ENCODE measurements around the gene SUGCT. TPM values are rescaled to one million over a fixed set of nuclear protein-coding genes. Genes with fewer than 3 reads are reported as not detected.

The SUGCT gene
- total RNA-seq, 1 donor = 0.81 TPM

DNA sequence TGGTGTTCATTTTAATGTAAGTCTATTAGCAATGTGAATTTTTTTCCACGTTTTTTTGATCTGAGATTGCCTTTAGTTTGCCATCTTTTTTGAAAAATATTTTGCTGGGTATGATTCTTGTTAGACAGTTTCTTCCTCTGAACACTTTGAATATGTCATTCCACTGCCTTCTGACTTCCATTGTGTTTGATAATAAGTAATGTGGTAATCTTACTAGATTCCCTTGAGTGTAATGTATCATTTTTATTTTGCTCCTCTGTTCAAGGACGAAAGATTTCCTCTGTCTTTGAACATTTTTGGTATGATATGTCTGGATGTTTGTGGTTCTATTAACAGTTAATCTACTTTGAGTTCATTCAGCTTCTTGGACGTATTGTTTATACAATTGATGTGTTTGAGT is 371.4 kb downstream of the SUGCT start:
- DNase-seq (ENCODE audit: low read depth in 2 of 3, low spot score in 2 of 3) = peak in 1 of 3 donors; percentile 32

DNA sequence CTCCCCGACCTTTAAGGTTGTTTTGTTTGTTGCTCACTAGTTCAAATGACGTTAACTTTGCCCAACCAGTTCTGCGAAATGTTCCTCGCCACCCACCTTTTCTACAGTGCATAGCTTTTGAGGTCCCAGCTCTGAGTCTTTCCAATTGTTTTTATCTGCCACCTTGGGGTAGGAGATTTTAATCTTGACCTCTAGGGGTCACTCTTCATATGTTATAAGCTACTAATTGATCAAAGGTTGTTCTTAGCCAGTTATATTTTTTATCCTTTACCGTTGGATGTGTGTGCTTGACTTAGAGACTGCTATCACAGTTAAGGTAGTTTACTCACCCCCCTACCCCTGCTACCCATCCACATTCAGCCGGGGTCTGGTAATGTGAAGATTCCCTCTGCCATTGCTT is 372.4 kb downstream of the SUGCT start:
- no peak for DNase-seq (ENCODE audit: low read depth in 2 of 3, low spot score in 2 of 3)

DNA sequence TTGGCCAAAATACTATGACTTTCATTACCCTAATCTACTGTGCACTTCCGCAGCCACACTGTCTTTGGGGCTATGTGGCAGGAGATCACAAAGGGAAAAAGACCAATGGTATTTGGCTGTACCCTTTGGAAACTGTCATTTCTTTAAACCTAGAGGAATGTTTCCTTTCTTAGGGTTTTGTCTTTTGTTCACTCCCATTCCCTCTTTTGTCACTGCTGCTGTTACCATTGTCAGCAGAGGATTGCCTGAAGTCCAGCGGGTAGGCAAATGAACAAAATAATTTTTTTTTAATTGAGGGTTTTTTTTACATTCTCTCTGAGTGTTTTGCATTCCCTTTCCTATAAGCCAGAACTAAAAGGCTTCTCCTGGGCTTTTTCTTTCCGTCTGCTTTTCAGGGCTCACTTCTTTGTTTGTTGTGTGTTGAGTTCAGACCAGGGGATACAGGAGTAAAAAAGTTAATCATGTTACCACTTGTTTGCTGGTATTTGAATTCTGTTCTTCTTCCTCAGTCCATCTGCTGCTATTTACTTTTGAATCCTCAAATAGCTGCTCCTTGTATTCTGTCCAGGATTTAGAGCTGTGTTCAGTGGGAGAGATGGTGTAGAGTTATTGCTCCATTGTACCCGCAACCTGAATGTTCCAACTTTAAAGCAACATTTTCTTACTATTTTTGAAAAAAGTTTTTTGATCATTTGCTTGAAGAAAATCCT is 374.6 kb downstream of the SUGCT start:
- DNase-seq (ENCODE audit: low read depth in 2 of 3, low spot score in 2 of 3) = no peak

DNA sequence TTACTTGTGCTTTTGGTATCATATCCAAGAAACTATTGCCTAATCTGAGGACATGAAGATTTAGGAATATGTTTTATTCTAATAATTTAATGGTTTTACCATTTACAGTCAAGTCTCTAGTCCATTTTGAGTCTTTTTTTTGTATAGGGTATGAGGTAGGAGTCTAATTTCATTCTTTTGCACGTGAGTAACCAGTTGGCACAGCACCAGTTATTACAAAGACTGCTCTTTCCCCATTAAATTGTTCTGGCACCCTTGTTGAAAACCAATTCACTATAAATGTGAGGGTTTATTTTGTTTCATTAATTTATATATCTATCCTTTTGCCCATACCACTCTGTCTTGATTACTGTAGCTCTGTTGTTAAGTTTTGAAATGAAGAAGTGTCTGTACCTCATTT is 381.6 kb downstream of the SUGCT start:
- no peak for DNase-seq (ENCODE audit: low read depth in 2 of 3, low spot score in 2 of 3)

DNA sequence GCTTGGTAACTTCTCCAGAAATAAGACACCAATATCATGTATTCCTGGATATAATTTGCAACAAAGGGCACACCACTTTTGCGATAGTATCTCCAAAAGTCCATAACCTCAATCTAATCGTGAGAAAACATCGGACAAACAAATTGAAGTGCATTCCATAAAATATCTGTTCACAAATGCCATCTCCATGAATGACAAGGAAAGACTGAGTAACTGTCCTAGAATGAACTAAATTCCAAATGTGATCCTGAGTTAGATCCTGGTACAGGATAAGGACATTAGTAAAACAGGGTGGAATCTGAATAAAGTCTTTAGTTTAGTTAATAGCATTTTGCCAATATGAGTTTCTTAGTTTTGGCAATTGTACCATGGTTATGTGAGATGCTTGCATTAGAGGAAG is 384.2 kb downstream of the SUGCT start:
- DNase-seq (ENCODE audit: low read depth in 2 of 3, low spot score in 2 of 3) = no peak

DNA sequence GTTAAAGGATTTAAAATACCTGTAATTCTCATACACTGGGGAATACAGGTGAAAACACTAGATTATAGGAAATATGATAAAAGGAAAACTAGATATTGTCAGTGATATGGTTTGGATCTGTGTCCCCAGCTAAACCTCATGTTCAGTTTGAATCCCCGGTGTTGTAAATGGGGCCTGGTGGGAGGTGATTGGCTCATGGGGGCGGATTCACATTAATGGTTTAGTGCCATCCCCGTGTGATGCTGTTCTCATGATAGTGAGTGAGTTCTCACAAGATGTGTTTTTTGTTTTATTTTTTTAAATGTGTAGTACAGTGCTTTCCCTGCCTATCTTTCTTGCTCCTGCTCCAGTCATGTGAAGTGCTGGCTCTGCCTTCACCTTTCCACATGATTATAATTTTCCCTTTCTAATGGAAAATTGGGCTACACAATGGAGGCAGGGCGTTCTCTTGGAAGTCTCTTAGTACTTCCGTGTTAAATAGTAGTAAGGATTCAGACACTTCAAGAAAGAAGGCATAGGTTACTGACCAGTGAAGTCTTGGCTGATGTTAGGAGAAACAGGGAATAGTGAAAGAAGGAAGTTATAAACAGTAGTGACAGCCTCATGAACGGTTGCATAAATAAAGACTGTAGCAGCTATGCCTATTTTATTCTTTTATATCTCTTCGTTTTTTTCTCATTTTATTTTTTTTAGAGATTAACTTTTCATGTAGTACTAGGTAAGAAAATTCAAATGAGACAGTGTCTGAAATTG is 386.4 kb downstream of the SUGCT start:
- no peak for DNase-seq (ENCODE audit: low read depth in 2 of 3, low spot score in 2 of 3)

DNA sequence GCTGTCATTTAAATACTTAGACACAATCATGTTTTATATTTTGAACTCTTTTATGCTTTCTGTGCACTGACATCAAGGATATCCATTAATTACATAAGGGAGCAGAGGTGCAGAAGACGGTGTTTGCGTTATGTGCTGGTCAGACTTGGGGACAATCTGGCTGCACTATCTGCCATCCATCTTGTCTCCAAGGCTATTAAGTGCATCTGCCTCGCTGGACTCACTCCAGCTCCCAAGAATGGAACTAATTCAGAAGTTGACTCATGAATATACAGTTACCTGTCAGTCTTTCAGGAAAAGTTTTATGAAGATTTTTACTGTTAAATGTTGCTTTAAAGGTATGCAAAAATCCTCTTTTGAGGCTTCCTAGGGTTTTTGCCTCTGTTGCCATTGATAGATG is 391.0 kb downstream of the SUGCT start:
- no peak for DNase-seq (ENCODE audit: low read depth in 2 of 3, low spot score in 2 of 3)

DNA sequence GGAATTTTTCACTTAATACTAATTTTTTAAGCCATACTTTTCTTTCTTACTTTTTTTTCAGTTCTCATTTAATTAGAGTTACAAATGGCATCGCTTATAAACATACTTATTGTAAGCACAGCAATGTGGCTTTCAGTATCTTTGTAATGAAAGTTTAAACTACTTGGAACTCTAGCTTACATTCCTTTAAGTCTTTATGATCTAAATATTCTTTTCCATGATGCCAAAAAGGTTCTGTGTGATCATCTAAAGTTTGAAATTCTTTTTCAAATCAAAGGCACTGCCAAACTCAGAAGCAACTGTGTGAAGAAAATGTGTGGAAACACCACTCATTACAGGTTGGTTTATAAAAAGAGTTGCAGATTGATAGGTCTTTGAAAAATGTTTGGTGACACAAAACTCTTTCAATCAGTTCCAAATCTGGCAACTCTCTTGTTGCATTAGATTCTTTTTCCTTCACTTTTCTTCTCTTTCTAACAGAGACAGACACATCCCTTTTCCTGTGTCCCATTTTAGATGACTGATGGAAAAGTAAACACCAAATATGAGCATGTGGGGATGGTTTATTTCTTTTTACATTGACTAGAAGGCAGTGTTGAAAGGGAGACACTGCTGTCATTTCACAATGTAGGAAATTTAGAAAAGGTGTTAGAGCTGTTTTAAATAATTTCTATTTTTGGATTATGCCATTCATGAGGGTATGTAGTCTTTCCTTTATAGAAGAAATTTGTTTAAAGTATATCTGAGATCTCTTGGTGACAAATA is 392.3 kb downstream of the SUGCT start:
- DNase-seq (ENCODE audit: low read depth in 2 of 3, low spot score in 2 of 3) = no peak

DNA sequence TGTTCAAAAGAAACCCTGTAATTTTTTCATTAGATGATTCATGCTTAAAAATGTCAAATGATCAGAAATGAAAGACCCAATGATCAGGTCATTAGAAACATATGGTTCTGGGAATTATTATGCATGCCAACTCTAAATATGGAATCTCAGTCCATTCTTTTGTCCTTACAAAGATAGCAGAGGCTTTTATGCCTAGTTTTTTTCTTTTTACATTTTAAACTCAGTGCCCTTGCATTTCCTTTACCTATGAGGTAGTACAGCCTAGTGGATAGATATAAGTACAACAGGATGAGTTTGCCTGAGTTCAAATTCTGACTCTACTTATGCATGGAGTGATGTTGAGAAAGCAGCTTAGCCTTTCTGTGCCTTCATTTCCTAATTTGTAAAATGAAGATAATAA is 392.9 kb downstream of the SUGCT start:
- DNase-seq (ENCODE audit: low read depth in 2 of 3, low spot score in 2 of 3) = no peak

DNA sequence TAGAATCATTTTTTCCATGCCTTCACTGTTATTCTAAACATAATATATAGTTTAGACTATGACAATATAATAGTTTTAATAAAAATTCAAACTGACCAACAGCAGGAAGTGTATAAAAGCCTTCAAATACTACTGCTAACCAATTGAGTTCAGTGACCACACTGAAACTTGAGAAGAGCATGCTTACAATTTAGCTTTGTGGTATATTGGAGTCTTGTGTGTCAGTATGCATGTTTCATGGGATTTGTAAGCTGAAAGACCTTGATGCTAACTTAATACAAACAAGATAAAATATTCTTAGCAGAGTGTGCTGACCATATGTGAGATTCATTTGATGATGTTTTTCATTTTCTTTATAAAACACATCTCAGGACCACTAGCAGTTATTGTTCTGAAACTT is 395.5 kb downstream of the SUGCT start:
- no peak for DNase-seq (ENCODE audit: low read depth in 2 of 3, low spot score in 2 of 3)

DNA sequence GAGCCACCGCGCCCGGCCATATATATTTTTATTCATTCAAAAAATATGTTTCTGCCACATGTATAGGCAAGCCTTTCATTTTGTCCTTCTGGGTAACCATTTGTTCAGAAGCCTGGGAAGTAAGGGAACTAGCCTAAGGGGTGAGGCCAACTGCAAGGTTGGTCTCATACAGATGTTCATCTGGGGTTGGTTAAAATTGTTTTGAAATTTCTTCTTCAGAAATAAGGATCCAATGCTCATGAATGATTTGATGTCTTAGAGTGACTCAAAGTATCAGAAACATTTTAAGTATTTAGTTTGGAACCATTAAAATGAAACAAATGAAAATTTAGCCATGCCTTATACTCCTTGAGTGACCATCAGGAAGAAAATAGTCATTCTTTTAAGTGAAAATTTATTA is 397.2 kb downstream of the SUGCT start:
- DNase-seq (ENCODE audit: low read depth in 2 of 3, low spot score in 2 of 3) = no peak

DNA sequence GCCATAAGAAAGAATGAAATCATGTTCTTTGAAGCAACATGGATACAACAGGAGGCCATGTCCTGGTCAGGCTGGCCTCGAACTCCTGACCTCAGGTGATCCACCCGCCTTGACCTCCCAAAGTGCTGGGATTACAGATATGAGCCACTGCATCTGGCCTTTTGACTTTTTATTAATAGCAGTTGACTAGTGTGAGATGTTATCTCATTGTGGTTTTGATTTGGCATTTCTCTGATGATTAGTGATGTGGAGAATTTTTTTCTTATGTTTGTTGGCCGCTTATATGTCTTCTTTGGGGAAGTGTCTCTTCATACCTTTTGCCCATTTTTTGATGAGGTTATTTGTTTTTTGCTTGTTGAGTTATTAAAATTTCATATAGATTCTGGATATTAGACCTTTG is 400.9 kb downstream of the SUGCT start:
- no peak for DNase-seq (ENCODE audit: low read depth in 2 of 3, low spot score in 2 of 3)

DNA sequence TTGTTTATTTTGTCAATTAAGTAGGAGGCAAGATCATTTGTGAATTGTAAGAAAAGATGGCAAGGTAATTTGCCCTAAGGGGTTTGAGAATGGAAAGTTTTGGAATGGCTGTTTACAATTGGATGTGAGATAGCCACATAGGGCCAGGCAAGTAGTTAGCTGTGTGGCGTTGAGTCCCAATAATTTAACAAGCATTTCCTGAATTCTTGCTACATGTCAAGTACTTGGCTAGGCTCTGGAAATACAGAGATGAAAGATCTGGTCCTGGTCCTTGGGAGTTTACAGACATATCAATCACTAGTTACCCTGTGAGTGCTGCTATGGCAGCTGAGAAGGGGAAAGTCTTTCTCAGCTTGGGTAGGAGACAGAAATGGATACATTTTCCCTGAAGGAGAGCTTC is 401.6 kb downstream of the SUGCT start:
- no peak for DNase-seq (ENCODE audit: low read depth in 2 of 3, low spot score in 2 of 3)

DNA sequence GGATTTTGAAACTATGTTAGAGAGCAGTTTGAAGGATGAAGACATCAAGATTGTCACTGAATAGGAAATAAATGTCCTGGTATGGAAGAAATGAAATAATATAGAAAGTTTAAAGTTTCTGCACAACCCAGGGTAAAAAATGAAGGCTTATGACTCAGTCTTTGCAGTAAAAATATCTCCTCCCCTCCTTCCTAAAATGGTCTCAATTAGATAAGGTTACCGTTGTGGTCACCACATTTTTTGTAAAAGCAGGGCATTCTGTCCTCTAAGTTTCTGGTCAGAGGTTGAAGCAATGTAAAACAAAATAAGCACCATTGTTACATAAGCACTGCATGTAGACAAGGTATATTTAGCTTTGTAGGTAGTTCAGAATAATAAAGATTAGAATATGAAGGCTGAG is 403.5 kb downstream of the SUGCT start:
- no peak for DNase-seq (ENCODE audit: low read depth in 2 of 3, low spot score in 2 of 3)

DNA sequence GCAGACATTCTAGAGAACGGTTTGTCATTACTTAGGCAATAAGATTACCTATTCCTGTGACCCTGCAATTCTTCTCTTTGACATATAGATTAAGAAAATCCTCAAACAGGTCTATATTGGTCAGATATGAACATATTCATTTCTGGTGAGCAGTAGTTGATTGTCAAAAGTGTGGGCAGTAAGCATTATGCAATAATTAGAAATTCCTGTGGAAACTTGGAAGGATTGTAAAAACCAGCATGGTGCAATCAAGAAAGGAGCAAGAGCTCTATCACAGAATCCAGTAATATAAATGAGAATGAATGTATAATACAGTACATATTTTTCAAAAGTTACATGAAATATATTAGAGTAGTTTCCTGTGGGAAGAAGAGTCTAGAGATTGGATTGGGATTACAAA is 406.5 kb downstream of the SUGCT start:
- no peak for DNase-seq (ENCODE audit: low read depth in 2 of 3, low spot score in 2 of 3)

DNA sequence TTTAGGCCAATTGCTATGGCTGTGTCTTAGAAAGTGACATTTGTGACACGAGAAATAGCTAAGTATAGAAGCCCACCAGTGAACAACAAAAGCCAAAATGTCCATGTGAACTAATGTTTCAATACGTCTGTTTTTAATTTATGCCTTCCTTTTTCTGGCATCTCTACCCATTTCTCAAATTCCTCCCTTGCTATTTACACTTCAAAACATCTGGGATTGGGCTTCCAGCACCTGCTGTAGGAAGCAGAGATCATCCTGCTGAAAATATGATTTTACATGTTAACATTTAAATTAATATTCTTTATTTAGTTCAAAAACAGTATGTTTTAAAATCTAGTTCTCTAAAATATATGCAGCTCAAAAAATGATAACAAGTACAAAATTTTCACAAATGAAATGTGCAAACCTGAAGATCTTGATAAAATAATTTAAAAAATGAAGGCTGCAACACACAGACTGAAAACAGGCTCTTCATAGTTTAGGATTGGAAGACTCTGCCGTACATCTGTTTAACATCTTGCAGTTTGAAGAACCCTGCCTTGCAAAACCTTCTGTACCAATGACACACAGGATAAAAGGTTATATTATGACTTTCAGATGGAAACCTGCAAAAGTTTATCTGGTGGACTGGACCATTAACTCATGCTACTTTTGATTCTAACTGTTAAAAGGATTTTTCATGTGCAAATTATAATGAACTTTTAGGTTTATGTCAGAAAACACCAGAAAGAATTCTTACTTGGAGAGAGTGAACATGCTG is 408.4 kb downstream of the SUGCT start:
- no peak for DNase-seq (ENCODE audit: low read depth in 2 of 3, low spot score in 2 of 3)

DNA sequence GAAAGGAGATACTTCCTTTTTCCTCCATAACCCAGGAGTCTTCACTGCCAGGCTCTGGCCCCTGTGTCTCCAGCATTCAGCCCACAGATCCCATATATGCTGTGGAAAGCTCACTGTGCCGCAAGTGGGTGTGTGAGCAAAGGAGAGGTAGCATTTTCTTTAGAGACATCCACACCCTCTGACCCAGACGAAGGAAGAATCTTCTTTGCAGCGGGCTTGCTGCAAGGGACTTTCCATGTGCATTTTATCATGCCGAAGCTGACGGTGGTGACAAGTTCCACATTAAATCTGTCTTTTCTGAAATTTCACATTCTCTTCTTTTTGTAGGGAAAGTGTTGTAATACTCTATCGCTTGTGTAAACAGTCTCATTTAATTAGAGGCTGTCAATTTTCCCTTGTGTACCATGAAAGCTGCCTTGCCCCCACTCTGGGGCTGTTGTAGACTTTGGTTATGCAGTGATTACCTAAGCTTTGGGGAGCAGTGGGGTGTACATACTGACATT is 409.5 kb downstream of the SUGCT start:
- no peak for DNase-seq (ENCODE audit: low read depth in 2 of 3, low spot score in 2 of 3)

DNA sequence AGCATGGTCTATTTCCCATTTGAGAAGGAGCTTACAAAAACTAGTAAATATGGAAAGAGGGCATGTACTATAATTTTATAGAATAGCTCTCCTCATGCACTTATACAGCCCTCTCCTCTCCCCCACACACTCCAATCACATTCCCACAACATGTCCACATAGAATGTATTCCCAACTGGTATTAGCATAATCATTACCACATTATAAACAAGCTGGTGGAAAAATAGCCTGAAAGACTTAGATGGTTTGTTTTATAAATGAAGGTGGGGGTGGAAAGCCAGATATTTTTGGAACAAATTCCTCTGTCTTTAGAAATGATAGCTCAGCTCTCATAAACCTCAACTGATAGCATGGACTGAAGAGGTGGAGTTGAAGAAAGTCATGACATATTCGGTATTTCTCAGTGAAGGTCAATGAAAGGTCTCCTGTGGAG is 410.1 kb downstream of the SUGCT start:
- DNase-seq (ENCODE audit: low read depth in 2 of 3, low spot score in 2 of 3) = no peak

DNA sequence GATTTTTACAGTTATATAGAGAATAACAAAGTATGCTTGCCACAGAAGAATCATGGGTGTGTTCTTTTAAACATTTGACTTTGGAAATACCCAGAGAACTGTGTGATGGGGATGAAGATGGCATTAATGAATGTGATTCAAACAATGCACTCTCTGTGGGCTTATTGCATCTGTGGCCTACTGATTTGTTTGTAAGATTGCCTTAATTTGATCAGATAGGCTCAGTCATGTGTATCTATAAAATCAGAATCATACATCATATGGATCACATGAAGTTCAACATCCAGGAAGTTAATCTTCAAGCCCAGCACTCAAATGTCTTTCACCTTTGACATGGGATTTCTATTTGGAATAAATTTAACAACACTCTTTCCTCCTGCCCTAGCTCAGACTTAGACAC is 410.9 kb downstream of the SUGCT start:
- DNase-seq (ENCODE audit: low read depth in 2 of 3, low spot score in 2 of 3) = no peak

DNA sequence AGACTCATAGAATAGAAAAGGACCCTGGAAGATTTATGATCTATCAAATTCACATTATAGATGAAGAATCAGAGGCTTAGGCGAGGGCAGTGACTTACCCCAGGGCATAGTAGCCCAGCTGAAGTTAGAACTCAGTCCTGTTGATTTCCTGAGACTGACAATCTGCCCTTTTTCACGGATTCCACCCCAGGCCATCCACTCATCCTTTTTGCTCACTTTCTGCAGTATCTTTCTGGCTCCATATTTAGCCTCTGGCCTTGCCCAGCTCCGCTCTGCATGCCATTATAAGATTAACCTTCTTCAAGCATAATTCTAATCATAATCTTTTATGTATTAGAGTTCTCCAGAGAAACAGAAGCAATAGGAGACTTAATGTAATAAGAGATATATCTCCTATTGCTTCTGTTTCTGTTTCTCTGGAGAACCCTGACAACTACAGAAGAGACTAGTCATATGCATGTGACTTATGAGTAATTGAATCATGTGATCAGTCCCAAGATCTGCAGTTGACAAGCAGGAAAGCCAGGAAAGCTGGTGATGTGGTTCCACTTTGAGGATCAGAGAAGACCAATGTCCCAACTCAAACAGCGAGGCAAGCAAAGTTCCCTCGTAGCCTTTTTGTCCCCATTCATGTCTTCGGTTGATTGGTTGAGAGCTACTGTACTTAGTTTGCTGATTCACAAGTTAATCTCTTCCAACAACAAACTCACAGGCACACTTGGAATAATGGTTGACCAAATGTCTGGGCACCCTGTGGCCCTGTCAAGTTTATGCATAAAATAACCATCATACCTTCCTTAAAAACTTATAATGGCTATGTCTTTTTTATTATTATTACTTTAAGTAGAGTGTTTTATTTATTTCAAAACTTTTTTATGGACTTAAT is 412.1 kb downstream of the SUGCT start:
- DNase-seq (ENCODE audit: low read depth in 2 of 3, low spot score in 2 of 3) = no peak
